Stimulated activated CD4-positive, alpha-beta T cell treated with anti-CD3 and anti-CD28 coated beads, Interleukin-1b, Interleukin-23, amount 100 ng/mL, for 4 hours (primary cell): ENCODE data around the gene RARS2.
A peak's percentile ranks its signal among the peaks of the same experiment; 100 is the strongest.
"Not testable (repeated sequence)": the region's sequence is repeated elsewhere in the genome, so short reads cannot be mapped to it uniquely, and the experiment has no call there.

Source experiments
- DNase-seq, 2 donors: peaks; one replicate each; pipeline ENCODE4 v3.0.0-alpha.2; 2020; ENCODE audit warnings: low read depth in 2 of 2

Gene RARS2

GRCh38 chr6:87501809-87502572, 87.8 kb downstream of the RARS2 start:
- DNase-seq = no peak

GRCh38 chr6:87498048-87498447, 91.7 kb downstream of the RARS2 start:
- no peak for DNase-seq

DNA sequence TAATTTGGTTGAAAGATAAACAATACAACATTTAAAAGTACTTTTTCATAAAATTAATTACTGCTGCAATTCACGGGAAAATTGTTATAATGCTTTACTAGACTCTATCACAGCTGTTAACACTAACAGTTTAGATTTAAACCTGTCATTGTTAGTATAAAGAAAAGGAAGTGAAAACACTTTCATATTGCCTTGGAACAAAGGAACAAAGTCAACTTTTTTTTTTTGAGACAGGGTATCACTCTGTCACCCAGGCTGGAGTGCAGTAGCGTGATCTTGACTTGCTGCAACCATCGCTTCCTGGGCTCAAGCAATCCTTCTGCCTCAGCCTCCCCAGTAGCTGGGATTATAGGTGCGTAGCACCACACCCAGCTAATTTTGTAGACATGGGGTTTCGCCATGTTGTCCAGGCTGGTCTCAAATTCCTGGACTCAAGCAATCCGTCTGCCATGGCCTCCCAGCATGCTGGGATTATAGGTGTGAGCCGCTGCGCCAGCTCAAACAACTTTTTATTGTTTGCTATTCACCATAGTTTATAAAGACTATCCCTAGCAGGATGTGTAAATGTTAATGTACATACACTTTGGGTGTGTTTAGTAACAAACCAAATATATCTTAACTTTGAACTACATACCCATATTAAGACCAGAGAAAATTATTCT, 94.9 kb downstream of the RARS2 start:
- DNase-seq = no peak

- not testable (repeated sequence) for DNase-seq
These were observed 100.5 kb downstream of the RARS2 start for GRCh38 chr6:87489326-87489725.

- DNase-seq = no peak
These were observed 102.2 kb downstream of the RARS2 start for GRCh38 chr6:87487555-87487954.

DNA sequence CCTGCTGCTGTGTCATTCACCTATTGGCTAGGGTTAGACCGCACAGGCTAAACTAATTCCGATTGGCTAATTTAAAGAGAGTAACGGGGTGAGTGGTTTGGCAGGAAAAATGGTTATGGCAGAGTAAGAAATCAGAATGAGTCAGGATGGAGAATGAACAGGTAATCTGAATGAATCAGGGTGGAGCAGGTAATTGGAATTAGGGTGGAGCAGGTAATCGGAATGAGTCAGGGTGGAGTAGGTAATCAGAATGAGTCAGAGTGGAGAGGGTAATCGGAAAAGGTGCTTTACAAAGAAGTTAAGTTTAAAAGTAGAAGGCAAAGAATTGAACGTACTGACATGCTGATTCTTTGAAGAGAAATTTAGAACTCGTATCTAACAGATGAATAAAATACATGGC, 105.3 kb downstream of the RARS2 start:
- DNase-seq = no peak

- no peak for DNase-seq
These were observed 105.9 kb downstream of the RARS2 start for GRCh38 chr6:87483929-87484328.

DNA sequence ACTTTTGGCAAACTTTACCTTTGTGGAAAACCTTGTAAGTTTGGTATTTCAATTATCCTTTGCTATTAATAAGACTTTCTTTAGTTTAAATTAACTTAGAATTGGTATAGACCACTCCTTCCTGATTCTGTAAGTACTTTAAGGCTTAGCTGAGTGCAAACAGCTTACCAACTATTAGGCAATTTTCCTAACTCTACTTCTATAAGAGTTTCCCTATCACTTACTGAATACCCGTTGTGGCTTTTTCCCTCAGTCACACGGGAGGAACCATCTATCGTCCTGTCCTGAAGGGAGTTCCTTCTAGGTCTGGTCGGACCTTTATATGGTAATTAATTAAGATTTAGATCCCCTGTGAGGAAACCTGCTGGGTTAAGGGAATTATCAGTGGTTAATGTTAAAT, 107.4 kb downstream of the RARS2 start:
- DNase-seq = no peak

GRCh38 chr6:87481931-87482330, 107.9 kb downstream of the RARS2 start:
- no peak for DNase-seq

DNA sequence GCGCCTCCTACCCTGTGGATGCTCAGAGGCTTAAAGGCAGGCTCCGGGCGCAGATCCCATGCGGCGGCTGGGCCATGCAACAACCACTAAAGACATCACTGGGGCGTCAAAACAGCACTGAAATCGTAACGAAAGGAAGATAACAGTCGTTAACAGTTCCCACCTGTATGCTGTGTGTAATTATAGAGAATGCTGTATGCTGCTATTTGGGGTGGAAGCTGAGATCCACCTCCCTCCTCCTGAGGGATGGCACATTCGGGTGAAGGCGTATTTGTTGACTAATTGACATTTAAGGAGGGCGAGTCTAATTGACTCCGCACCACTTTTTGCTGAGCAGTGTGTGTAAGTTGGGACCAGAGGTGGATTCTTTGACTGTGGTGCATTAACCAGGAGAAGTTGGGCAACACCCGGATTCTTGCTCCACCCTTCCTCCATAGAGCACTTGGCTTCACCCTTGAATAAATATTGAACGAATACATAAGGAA, 116.3 kb downstream of the RARS2 start:
- DNase-seq = peak in 1 of 2 donors; percentile 30

DNA sequence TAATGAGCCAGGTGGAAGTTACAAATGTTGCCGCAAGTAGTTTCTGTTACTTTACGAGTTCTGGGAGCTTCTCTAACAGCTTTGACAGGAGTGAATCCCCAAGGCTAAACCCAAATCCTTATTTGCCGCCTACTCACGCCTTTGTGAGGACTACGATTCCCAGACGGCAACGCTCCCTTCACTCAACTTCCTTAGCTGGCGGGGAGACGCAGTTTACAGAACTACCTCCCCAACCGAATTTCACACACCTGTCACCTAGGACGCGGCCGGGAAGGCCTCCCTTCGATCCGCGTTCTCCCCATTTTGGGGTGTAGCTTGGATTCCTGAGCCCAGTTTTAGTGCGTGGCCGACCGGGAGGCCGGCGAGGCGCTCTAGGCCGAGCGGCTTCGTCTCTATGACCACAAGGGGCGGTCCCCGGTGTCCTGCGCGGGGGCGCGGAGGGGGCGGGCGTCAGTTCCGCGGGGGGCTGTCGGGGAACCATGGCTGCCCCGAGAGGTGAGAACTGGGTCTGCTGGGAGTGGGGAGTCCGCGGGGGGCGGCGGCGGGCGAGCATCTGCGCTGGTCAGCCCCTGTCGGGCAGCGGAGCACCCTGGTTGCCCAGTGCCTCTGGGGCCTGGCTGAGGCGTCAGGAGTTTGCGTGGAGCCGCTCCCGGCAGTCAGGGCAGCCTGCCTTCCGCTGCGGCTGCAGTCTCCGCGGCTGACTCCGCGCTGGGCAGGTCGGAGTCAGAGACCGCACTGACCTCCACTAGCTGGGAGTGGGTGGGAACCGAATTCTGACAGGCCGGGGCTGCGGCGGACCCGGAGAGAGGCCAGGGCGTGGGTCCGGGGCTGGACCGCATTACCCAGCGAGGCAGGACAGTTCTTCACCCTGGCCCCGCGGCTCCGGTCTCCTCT, 117.0 kb downstream of the RARS2 start, which contains the start of gene SLC35A1:
SLC35A1 (plus strand) TSS at position 450 of the 894 bp plus-strand sequence; CDS start at position 480, 30 bp downstream.
- DNase-seq = peak; percentile 82 to 83

DNA sequence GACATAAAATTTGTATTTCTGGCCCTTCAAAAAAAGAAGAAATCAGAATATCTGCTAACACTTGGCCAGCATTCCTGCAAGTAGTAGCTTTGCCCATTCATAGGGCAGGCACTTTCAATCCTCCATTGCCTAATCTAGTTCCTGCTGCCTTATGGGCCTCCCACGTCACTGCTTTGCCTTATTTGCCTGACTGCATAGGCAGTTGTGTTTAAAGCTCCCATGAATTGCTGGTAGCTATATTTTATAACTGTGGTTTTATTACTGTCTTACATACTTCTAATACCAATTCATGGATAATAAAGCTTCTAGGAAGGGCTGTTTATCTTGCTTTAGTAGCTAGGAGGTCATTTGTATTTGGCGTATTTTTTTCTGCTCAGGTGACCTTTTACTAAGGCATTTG, 124.7 kb downstream of the RARS2 start:
- no peak for DNase-seq
